Measurements from ENCODE around the gene LMOD1. TPM values are rescaled to one million over a fixed set of nuclear protein-coding genes. Genes with fewer than 3 reads are reported as not detected.

Gene LMOD1
- total RNA-seq, 1 experiment from 2014 or later, result not detected

DNA sequence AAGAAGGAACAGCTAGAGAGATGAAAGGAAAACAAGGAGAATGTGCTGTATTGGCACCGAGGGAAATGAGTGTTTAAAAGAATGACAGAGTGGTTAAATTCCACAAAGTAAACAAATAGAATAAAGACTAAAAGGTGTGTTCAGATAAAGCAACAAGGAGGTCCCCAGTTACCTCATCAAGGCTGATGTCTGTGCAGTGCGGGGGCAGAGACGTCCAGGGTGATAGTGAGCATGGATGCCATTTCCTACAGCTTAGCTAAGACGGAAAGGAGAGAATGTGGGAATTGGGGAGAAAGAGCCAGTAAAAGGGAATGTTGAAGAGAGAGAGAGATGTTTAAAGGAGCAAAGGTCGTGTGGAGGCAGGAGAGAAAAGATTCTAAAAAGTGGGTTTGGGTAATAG, 15.5 kb downstream of the LMOD1 start:
- Histone ChIP-seq H3K9me3 (ENCODE audit: low read depth, low read length, poor library complexity, severe bottlenecking) (no peaks in the 10 kb centered on the region), H3K27ac (ENCODE audit: low read depth, low read length, poor library complexity, severe bottlenecking) (no peak overlapping the region), H3K27me3 (replicated peaks; ENCODE audit: insufficient read depth, low read depth, low read length, poor library complexity) (no peaks in the 10 kb centered on the region), H3K4me3 (ENCODE audit: low read depth, low read length, poor library complexity, severe bottlenecking) (no peak overlapping the region), H3K4me1 (ENCODE audit: insufficient read depth, low read length, poor library complexity, severe bottlenecking) (no peaks in the 10 kb centered on the region), H3K36me3 (ENCODE audit: insufficient read depth, low read length, poor library complexity, severe bottlenecking) (no peaks in the 10 kb centered on the region)
- no peak for DNase-seq (ENCODE audit: low spot score)
- no TSS peak for BruUV-seq (replicated peaks)
- ChIA-PET POLR2A (ENCODE audit: low non-redundant PET) (no interaction called here), CTCF (no interaction called here)
- intact Hi-C loops (cut with micrococcal nuclease; ENCODE audit: unreplicated experiment), result no loop called here
- TF ChIP-seq, protein P1, sequence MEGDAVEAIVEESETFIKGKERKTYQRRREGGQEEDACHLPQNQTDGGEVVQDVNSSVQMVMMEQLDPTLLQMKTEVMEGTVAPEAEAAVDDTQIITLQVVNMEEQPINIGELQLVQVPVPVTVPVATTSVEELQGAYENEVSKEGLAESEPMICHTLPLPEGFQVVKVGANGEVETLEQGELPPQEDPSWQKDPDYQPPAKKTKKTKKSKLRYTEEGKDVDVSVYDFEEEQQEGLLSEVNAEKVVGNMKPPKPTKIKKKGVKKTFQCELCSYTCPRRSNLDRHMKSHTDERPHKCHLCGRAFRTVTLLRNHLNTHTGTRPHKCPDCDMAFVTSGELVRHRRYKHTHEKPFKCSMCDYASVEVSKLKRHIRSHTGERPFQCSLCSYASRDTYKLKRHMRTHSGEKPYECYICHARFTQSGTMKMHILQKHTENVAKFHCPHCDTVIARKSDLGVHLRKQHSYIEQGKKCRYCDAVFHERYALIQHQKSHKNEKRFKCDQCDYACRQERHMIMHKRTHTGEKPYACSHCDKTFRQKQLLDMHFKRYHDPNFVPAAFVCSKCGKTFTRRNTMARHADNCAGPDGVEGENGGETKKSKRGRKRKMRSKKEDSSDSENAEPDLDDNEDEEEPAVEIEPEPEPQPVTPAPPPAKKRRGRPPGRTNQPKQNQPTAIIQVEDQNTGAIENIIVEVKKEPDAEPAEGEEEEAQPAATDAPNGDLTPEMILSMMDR (conservative IDR thresholded peaks at IDR 0.05; ENCODE audit: low read depth, low read length), result no peak
- TF ChIP-seq EZH2 (IDR thresholded peaks at IDR 0.05; ENCODE audit: borderline replicate concordance, low read depth, low read length, poor library complexity, severe bottlenecking), result no peak

DNA sequence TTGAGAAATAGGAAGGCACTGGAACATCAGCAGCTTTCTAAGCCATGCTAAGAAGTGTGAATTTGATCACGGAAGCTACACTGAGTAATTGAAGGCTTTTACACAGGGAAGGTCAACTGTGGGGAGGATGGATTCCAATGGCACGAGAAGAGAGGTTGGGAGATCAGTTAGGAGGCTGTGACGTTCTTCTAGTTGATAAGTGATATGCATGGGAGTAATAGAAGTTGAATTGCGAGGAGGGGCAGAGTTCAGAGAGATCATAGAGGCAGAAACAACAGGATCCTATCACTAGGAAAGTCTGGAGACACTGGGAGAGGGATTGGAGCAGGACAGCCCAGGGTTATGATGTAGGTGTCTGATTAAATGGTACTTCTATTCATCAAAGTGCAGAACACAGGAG, 16.2 kb downstream of the LMOD1 start:
- Histone ChIP-seq H3K27ac (ENCODE audit: low read depth, low read length, poor library complexity, severe bottlenecking) (no peak overlapping the region), H3K4me3 (ENCODE audit: low read depth, low read length, poor library complexity, severe bottlenecking) (no peak overlapping the region), H3K9me3 (ENCODE audit: low read depth, low read length, poor library complexity, severe bottlenecking) (no peaks in the 10 kb centered on the region), H3K4me1 (ENCODE audit: insufficient read depth, low read length, poor library complexity, severe bottlenecking) (no peaks in the 10 kb centered on the region), H3K27me3 (replicated peaks; ENCODE audit: insufficient read depth, low read depth, low read length, poor library complexity) (no peaks in the 10 kb centered on the region), H3K36me3 (ENCODE audit: insufficient read depth, low read length, poor library complexity, severe bottlenecking) (no peaks in the 10 kb centered on the region)
- ChIA-PET CTCF (no interaction called here), POLR2A (ENCODE audit: low non-redundant PET) (no interaction called here)
- no peak for DNase-seq (ENCODE audit: low spot score)
- intact Hi-C loops (cut with micrococcal nuclease; ENCODE audit: unreplicated experiment), result no loop called here
- TF ChIP-seq, protein P1 (conservative IDR thresholded peaks at IDR 0.05; ENCODE audit: low read depth, low read length), result no peak
- TF ChIP-seq EZH2 (IDR thresholded peaks at IDR 0.05; ENCODE audit: borderline replicate concordance, low read depth, low read length, poor library complexity, severe bottlenecking), result no peak
- no TSS peak for BruUV-seq (replicated peaks)

DNA sequence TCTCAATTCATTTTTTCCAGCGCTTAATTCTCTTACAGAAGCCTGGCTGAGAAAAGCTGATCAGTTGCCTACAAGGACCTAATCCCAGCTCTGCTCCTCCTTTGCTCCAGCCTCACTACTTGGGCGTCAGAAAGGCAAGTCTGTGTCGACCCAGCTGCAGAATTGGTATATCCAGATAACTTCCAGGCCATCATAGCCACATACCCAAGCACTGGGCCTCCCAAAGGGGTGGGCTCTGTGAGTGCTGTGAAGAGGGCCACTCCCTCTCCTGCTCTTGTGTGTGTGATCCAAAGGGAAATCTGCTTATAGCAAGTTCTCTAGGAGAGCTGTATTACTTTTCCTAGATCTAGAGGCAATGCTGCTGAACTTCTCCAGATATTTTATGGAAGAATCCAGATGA, 18.1 kb downstream of the LMOD1 start:
- H3K27ac ChIP-seq (ENCODE audit: low read depth, low read length, poor library complexity, severe bottlenecking), result no peak overlapping the region
- ChIA-PET CTCF (no interaction called here), POLR2A (ENCODE audit: low non-redundant PET) (no interaction called here)
- H3K27me3 ChIP-seq (replicated peaks; ENCODE audit: insufficient read depth, low read depth, low read length, poor library complexity), result no peaks in the 10 kb centered on the region
- no peak overlapping the region for H3K4me3 ChIP-seq (ENCODE audit: low read depth, low read length, poor library complexity, severe bottlenecking)
- H3K36me3 ChIP-seq (ENCODE audit: insufficient read depth, low read length, poor library complexity, severe bottlenecking), result no peaks in the 10 kb centered on the region
- no peak for DNase-seq (ENCODE audit: low spot score)
- H3K9me3 ChIP-seq (ENCODE audit: low read depth, low read length, poor library complexity, severe bottlenecking), result no peaks in the 10 kb centered on the region
- H3K4me1 ChIP-seq (ENCODE audit: insufficient read depth, low read length, poor library complexity, severe bottlenecking), result no peaks in the 10 kb centered on the region
- TF ChIP-seq, protein P1 (conservative IDR thresholded peaks at IDR 0.05; ENCODE audit: low read depth, low read length), result no peak
- TF ChIP-seq EZH2 (IDR thresholded peaks at IDR 0.05; ENCODE audit: borderline replicate concordance, low read depth, low read length, poor library complexity, severe bottlenecking), result no peak
- intact Hi-C loops (cut with micrococcal nuclease; ENCODE audit: unreplicated experiment), result no loop called here
- no TSS peak for BruUV-seq (replicated peaks)
